Measurements from ENCODE around the gene BRI3. TPM values are rescaled to one million over a fixed set of nuclear protein-coding genes. Genes with fewer than 3 reads are reported as not detected.

Gene BRI3
- total and polyA plus RNA-seq, 2 of the 8 experiments (the other 6 are each of a cell fraction or from before 2014, with no cell fraction given) = 77.5 to 93.4 TPM

- Histone ChIP-seq H3K79me1 (ENCODE audit: low read depth, low read length) (no peaks in the 10 kb centered on the region), H2BK12ac (ENCODE audit: low read depth, low read length) (no peak overlapping the region), H3K9me3 (ENCODE audit: insufficient read depth in 2 of 2, low read depth in 1 of 2, low read length in 1 of 2) (peaks cover 0 to 8% of the 10 kb centered on the region in 2 experiments; a peak in 1 of 4 replicates), H3K14ac (ENCODE audit: insufficient read length) (no peak overlapping the region), H3K23ac (ENCODE audit: insufficient read length) (no peak overlapping the region), H2BK20ac (ENCODE audit: low read length) (no peak overlapping the region), H4K5ac (ENCODE audit: insufficient read length, low read depth, low read length) (no peak overlapping the region), H3K4me3 (ENCODE audit: extremely low read depth in 1 of 4, insufficient read depth in 2 of 4, low read depth in 3 of 4, low read length in 4 of 4) (no peak overlapping the region), H3K4me2 (ENCODE audit: insufficient read depth in 1 of 2, low read depth in 2 of 2, low read length in 2 of 2) (no peak overlapping the region), H2BK15ac (ENCODE audit: low read length) (no peak overlapping the region), H3K36me3 (ENCODE audit: control insufficient read depth in 2 of 4, insufficient read depth in 4 of 4, low read length in 3 of 4) (peaks cover 7 to 43% (median 26%) of the 10 kb centered on the region in 4 experiments; a peak in 6 of 8 replicates), H2AFZ (ENCODE audit: low read length) (no peak overlapping the region), H4K91ac (replicated peaks; ENCODE audit: insufficient read length, low read length) (no peak overlapping the region), H4K20me1 (replicated peaks in 1 of 2; ENCODE audit: control insufficient read depth in 1 of 2, insufficient read depth in 2 of 2, low read length in 2 of 2) (peaks cover 2 to 4% of the 10 kb centered on the region in 2 experiments), H3K56ac (replicated peaks; ENCODE audit: insufficient read length, low read depth, low read length) (no peak overlapping the region), H2AK5ac (ENCODE audit: low read depth, low read length) (no peak overlapping the region), H3K18ac (ENCODE audit: extremely low read depth, low read length) (no peak overlapping the region), H3K9ac (replicated peaks in 1 of 4; ENCODE audit: extremely low read depth in 1 of 4, low read depth in 3 of 4, low read length in 3 of 4) (no peak overlapping the region), H3K4me1 (replicated peaks in 1 of 4; ENCODE audit: control insufficient read depth in 3 of 4, insufficient read depth in 4 of 4, low read length in 3 of 4) (no peaks in the 10 kb centered on the region), H3K79me2 (ENCODE audit: control insufficient read depth in 1 of 2, insufficient read depth in 2 of 2, low read length in 2 of 2) (no peaks in the 10 kb centered on the region), H2BK120ac (replicated peaks; ENCODE audit: low read depth, low read length) (no peak overlapping the region), H4K8ac (ENCODE audit: extremely low read depth, insufficient read depth, low read length) (peak overlapping the region; percentile 59; the same call in 1 of the 2 replicates), H3K27me3 (replicated peaks in 1 of 4; ENCODE audit: control insufficient read depth in 3 of 4, extremely low read depth in 1 of 4, insufficient read depth in 3 of 4, low read length in 3 of 4) (no peaks in the 10 kb centered on the region), H2BK5ac (ENCODE audit: low read depth, low read length) (no peak overlapping the region), H3K27ac (ENCODE audit: low read depth, low read length) (no peak overlapping the region), H3K4ac (replicated peaks; ENCODE audit: insufficient read length, low read depth, low read length) (no peak overlapping the region), H3K23me2 (ENCODE audit: low read depth, low read length) (no peaks in the 10 kb centered on the region)
- FAIRE-seq (no peak), DNase-seq (ENCODE audit: low read depth in 1 of 2, low spot score in 2 of 2) (no peak)
- POLR2A ChIA-PET (ENCODE audit: partially characterized antibody) = interaction anchor here (0.9 kb wide), 1 partner anchor 10 kb away, joined by 3 read pairs; no protein-coding TSS in a partner anchor
- CTCF ChIA-PET (ENCODE audit: partially characterized antibody) = interaction anchor here (0.7 to 1.7 kb wide), 3 partner anchors 8 to 89 kb away, joined by 3 read pairs; no protein-coding TSS in a partner anchor
- WGBS, 2 experiments (ENCODE audit: extremely low coverage in 1 of 2, insufficient coverage in 1 of 2, insufficient read length in 1 of 2, insufficient replicate concordance in 2 of 2, low coverage in 1 of 2, low lambda C conversion rate in 2 of 2, missing lambda C conversion rate in 1 of 2) = 87% methylated on average over 11 of the region's 11 CpGs; no CpG with 5 or more reads in 1 of the 2 experiments
- TF ChIP-seq GTF2F1 (IDR thresholded peaks at IDR 0.05; ENCODE audit: borderline replicate concordance, low read depth, low read length) (no peak), JUN (IDR thresholded peaks at IDR 0.05; ENCODE audit: low read depth, low read length) (no peak), YY1 (IDR thresholded peaks at IDR 0.05; ENCODE audit: low read depth, low read length) (no peak), POLR2AphosphoS5 (IDR thresholded peaks at IDR 0.05; ENCODE audit: low read depth, low read length) (no peak), GABPA (IDR thresholded peaks at IDR 0.05; ENCODE audit: borderline replicate concordance, insufficient read depth, low read length) (no peak), RBBP5 (IDR thresholded peaks at IDR 0.05; ENCODE audit: borderline replicate concordance, low read depth, low read length) (no peak), SRF (IDR thresholded peaks at IDR 0.05; ENCODE audit: low read depth, low read length) (no peak)
Observed at GRCh38 chr7:98314469-98314868, 33.0 kb downstream of the BRI3 start.
